GM12873 (cell line): ENCODE data around the gene RAD51B.

Source experiments
- TF ChIP-seq, protein P1 (sequence below): IDR thresholded peaks from 2 replicates; pipeline ENCODE4 v1.5.1; 2012; ENCODE audit warnings: low read depth, mild to moderate bottlenecking, moderate library complexity, low read length, control low read depth; ENCODE audit not compliant: insufficient read depth; ENCODE audit errors: missing control alignments

RAD51B gene

DNA sequence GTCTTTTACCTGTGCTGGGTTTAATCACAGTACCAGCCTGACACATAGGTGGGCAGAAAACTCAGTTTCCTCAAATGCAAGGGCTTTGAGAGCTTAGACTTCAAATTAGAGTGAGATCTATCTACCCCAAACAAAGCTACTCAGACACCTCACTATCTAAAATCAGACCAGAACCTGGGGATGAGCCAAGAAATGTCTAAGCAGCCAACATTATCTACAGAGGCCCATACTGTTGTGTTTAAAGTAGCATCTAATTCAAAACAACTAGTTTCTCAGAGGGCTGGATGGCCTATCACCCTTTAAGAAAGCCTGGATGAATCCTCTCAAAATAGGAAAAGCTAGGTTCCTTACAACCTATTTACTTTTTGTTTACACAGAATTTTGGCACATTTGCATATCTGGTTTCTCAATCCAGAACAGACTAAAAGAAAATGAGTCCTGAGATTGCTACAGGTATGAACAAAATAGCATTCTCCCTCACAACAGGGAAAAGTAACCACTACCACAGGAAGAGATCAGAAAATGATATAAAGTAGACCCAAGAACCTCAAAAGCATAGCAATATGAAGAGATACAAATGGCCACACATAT lies 830.9 kb downstream of the RAD51B start:
- TF ChIP-seq, protein P1, sequence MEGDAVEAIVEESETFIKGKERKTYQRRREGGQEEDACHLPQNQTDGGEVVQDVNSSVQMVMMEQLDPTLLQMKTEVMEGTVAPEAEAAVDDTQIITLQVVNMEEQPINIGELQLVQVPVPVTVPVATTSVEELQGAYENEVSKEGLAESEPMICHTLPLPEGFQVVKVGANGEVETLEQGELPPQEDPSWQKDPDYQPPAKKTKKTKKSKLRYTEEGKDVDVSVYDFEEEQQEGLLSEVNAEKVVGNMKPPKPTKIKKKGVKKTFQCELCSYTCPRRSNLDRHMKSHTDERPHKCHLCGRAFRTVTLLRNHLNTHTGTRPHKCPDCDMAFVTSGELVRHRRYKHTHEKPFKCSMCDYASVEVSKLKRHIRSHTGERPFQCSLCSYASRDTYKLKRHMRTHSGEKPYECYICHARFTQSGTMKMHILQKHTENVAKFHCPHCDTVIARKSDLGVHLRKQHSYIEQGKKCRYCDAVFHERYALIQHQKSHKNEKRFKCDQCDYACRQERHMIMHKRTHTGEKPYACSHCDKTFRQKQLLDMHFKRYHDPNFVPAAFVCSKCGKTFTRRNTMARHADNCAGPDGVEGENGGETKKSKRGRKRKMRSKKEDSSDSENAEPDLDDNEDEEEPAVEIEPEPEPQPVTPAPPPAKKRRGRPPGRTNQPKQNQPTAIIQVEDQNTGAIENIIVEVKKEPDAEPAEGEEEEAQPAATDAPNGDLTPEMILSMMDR: no peak

DNA sequence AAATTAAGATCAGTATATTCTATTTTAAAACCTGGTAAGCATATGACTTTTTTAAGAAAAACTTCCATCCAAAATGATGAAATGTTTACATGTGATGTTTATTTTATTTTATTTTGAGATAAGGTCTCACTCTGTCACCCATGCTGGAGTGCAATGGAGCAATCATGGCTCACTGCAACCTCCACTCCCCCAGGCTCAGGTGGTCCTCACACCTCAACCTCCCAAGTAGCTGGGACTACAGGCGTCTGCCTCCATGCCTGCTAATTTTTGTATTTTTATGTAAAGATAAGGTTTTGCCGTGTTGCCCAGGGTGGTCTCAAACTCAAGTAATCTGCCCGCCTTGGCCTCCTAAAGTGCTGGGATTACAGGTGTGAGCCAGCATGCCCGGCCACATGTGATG lies 831.5 kb downstream of the RAD51B start:
- TF ChIP-seq, protein P1: no peak

DNA sequence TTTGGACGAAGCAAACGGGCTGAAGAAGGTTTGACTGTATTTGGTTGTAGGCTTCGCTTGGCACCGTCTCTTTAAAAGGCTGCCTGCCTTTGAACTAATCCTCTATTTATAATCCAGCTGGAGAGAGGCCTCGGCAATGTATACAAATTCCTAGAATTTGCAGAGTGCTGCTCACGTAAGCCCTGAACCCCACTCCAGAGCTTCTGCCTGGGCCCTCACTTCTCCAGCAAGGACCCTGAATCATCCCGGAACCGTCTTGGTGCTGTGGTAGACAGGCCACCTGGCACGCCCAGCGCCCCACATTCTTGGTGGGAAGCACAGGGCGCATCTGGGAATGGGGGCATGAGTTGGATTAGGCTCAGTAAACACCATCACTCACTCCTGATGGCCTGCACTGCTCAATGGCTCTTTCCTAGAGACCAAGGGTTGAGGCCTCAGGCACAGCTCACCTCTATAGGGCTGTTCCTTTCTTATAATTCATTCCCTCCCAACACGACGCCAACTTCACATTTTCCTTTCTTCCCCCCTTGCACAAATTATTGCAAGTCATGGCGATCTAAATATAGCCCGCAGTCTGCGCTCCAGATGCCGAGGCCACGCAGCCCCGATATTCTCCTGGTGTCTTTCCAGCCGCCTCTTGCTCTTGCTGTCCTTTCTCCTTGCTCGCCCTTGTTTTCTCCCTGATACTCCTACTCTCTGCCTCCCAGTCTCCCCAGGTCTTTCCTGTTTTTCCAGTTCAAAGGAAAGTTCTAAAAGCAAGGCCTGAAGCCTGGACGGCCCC lies 832.3 kb downstream of the RAD51B start:
- TF ChIP-seq, protein P1: no peak

DNA sequence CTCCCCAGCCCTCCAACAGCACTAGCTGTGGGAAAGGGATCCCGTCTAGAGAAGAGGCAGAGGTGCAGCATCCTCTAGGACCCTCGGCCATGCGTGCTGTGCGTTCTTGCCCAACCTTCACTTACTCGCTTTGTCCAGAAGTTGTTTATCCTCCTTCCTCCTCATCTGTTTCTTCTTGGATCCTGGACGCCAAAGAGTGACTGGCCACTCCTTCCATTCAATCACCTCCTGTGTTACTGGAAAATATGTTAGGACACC lies 832.8 kb downstream of the RAD51B start:
- TF ChIP-seq, protein P1: no peak

DNA sequence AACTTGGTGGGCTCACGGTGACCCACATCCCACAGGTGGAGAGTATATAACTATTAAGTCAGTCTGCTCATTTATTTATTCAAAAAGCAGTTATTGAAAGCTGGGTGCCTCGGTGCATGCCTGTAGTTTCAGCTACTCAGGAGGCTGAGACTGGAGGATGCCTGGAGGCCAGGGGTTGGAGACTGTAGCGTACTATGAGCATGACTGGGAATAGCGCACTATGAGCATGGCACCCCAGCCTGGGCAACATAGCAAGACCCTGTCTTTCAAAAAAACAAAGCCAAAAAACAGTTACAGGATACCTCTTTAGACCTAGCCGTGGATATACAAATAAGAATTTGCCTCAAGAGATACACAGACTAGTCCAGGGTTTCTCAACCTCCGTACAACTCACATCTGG lies 833.5 kb downstream of the RAD51B start:
- TF ChIP-seq, protein P1: no peak

DNA sequence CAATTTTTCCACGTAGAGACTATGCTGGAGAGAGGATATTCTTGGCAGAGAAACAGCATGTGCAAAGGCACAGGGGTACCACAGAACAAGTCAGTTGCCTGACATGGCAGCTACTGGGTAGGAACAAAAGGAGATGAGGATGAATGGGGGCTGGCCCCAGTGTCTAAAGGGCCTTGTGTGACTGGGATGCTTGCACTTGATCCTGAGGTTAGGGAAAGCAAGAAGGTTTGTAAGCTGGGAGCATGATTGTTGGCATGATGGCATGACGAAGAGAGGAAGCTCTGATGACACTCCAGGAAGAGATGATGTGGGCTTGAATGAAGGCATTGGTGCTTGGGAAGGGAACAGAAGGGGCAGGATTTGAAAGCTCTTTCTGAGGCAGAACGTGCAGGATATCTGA lies 834.2 kb downstream of the RAD51B start:
- TF ChIP-seq, protein P1: no peak

DNA sequence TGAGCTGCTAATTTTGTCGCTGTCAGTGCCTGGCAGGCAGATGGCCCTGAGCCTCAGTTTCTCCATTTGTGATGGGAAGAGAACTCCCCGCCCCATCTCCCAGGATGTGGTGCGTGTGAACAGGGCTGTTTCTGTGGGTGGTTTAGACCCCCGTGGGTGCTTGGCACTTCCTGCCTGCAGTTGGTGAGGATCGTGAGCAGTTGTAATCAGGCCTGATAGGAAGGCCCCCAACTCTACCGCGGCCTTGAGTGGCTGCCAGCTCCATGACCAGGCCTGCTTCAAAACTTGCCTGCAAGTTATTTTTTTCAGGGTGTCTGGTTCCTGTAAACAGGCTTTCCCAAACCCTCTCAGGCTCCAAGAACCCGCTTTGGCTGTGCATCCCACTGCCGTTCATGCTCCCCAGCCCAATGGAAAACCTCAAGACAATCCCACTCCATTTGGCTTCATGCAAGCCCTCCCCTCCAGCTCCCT lies 834.9 kb downstream of the RAD51B start:
- TF ChIP-seq, protein P1: no peak
